ENCODE results near the gene C5orf58. TPM values are rescaled to one million over a fixed set of nuclear protein-coding genes. Genes with fewer than 3 reads are reported as not detected.
A peak's percentile ranks its signal among the peaks of the same experiment; 100 is the strongest.

Gene C5orf58
- total and polyA plus RNA-seq, 12 donors, result 0.39 to 0.80 TPM; not detected in 10

DNA sequence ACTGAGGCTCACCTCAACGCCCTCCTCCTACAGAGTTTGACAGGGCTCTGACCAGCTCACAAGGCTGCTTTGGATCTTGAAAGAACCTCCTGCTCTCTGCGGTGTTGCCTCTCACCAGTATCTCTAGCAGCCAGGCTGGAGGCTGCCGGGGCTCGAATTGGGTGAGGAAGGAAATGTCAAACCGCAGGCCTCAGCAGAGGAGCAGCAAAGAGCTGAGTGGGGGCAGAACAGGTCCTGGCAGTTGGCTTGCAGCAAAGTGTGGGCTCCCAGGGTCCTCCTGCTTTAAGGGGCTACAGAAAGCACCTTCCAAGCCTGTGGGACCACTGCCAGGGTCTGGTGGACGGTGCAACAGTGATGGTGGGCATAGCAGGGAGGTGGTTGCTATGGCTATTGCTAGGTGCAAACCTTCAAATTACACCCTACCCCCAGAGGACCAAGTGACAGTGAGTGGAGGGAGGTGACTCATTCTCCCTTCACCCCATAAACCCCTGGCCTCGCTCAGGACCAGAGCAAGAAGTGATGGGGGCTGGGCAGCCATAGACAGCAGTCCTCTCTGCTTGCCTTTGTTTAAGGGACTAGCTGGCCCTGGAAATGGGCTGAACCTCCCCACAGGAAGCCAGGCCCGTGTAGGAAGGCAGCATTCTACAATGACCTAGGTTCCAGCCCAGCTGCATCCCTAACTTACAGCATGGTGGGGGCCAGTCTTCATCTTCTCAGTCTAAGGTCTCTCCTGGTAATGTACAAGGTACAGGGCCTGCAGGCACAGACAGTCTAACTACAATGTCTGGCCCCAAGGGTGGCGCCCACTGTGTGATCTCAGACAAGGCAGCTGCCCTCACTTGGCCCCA, 46.0 kb downstream of the C5orf58 start:
- intact Hi-C loops (cut with DNase I), result loop anchor here in 1 of 2 donors (10.0 kb wide), 1 partner anchor 136 kb away; no protein-coding TSS in a partner anchor
- DNase-seq, result peak in 4 of 7 donors; percentile 29 to 42 (median 38)
- no peaks in the 10 kb centered on the region for H3K36me3 ChIP-seq (replicated peaks in 1 of 2)

DNA sequence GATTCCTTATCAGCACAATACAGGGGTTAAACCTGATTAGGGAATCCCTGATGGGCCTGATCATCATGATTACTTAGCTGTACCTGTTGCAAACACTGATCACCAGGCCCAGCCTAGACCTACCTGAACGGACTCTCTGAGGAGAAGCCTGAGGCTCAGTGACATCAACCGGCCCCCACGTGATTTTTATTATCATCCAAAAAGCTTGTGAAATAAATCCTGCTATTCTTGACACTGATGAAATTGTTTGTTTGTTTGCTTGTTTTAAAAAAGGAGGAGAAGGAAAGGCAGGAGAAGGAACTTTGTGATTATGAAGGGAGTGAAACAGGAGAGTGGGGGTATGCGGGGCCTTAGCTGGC, 46.7 kb downstream of the C5orf58 start:
- H3K4me1 ChIP-seq (replicated peaks in 1 of 2), result peaks cover 4 to 19% of the 10 kb centered on the region in 2 donors
- intact Hi-C loops (cut with DNase I), result loop anchor here in 1 of 2 donors (10.0 kb wide), 1 partner anchor 135 kb away; no protein-coding TSS in a partner anchor
- 69 to 80% (median 79%) methylated on average over 4 of the region's 4 CpGs for WGBS, 4 donors
- H3K27ac ChIP-seq, result peak overlapping the region in 3 of 5 donors; percentile 3 to 78 (median 26)
- no peaks in the 10 kb centered on the region for H3K9me3 ChIP-seq (replicated peaks in 1 of 3)
- no peak for DNase-seq
- no peaks in the 10 kb centered on the region for H3K27me3 ChIP-seq
- H3K4me3 ChIP-seq, result no peak overlapping the region
- no peaks in the 10 kb centered on the region for H3K36me3 ChIP-seq (replicated peaks in 1 of 2)
- TF ChIP-seq, protein P1, sequence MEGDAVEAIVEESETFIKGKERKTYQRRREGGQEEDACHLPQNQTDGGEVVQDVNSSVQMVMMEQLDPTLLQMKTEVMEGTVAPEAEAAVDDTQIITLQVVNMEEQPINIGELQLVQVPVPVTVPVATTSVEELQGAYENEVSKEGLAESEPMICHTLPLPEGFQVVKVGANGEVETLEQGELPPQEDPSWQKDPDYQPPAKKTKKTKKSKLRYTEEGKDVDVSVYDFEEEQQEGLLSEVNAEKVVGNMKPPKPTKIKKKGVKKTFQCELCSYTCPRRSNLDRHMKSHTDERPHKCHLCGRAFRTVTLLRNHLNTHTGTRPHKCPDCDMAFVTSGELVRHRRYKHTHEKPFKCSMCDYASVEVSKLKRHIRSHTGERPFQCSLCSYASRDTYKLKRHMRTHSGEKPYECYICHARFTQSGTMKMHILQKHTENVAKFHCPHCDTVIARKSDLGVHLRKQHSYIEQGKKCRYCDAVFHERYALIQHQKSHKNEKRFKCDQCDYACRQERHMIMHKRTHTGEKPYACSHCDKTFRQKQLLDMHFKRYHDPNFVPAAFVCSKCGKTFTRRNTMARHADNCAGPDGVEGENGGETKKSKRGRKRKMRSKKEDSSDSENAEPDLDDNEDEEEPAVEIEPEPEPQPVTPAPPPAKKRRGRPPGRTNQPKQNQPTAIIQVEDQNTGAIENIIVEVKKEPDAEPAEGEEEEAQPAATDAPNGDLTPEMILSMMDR (IDR thresholded peaks at IDR 0.05), result no peak
- TF ChIP-seq POLR2A (IDR thresholded peaks at IDR 0.05), result no peak

More for the DNA sequence above, 46.0 kb downstream of the C5orf58 start:
- no peak overlapping the region for H3K4me3 ChIP-seq
- WGBS, 4 donors, result 53 to 64% (median 60%) methylated on average over 7 to 9 of the region's 9 CpGs
- H3K27ac ChIP-seq, result peak overlapping the region in 3 of 5 donors; percentile 3 to 78 (median 26)
- H3K4me1 ChIP-seq (replicated peaks in 1 of 2), result peaks cover 4 to 19% of the 10 kb centered on the region in 2 donors
- no peaks in the 10 kb centered on the region for H3K9me3 ChIP-seq (replicated peaks in 1 of 3)
- no peaks in the 10 kb centered on the region for H3K27me3 ChIP-seq
- TF ChIP-seq, protein P1 (IDR thresholded peaks at IDR 0.05), result no peak
- TF ChIP-seq POLR2A (IDR thresholded peaks at IDR 0.05), result no peak

DNA sequence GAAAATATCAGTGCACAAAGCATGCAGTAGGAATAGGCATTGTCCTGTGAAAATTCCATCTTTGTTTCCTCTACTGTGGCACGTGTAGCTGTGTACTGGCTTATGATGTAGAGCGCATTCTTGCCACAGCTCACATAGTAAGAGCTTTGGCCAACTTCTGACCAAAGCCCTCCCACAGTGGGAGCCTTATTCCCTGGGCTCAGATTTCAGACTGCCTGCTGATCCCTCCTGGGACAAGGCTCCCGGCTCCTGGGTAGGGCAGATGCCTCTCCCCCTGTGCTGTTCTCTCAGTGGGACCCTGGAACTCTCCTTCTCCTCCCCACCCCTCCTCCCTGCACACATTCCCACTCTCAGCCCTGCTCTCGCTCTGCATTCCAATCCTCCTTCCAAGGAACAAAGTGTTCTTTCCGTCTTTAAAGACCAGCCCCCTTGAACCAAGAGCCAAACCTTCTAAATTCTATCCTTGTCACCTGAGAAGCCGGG, 47.3 kb downstream of the C5orf58 start:
- Histone ChIP-seq H3K4me1 (replicated peaks in 1 of 2) (peaks cover 4 to 19% of the 10 kb centered on the region in 2 donors), H3K27me3 (no peaks in the 10 kb centered on the region), H3K9me3 (replicated peaks in 1 of 3) (no peaks in the 10 kb centered on the region), H3K4me3 (no peak overlapping the region), H3K27ac (peak overlapping the region in 2 of 5 donors; percentile 26 to 78), H3K36me3 (replicated peaks in 1 of 2) (no peaks in the 10 kb centered on the region)
- TF ChIP-seq, protein P1 (IDR thresholded peaks at IDR 0.05), result no peak
- TF ChIP-seq POLR2A (IDR thresholded peaks at IDR 0.05), result no peak
- 62 to 71% (median 65%) methylated on average over 6 of the region's 6 CpGs for WGBS, 4 donors
- intact Hi-C loops (cut with DNase I), result no loop called here
- peak in 1 of 7 donors; percentile 24 for DNase-seq

DNA sequence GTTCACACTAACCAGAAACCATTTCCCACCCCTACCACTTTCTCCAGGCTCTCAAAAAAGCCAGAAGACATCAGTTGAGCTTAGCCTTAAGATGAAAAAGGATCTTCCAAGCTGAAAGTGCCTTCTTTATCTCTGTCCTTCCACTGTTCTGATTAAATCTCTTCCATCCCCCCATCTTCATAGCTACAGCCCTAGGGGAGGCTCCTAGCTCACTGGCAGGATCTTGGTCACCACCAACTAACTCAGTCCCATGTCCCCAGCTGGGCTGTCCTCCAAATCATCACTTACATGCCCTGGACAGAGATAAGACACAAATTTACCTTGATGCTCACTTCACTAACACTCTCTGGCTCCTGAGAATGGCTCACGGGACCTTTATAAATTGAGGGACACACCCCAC, 50.5 kb downstream of the C5orf58 start:
- Histone ChIP-seq H3K36me3 (replicated peaks in 1 of 2) (no peaks in the 10 kb centered on the region), H3K27ac (no peak overlapping the region), H3K4me3 (no peak overlapping the region), H3K27me3 (no peaks in the 10 kb centered on the region), H3K4me1 (replicated peaks in 1 of 2) (peaks cover 4 to 19% of the 10 kb centered on the region in 2 donors), H3K9me3 (replicated peaks in 1 of 3) (no peaks in the 10 kb centered on the region)
- no peak for DNase-seq
- 64 to 100% (median 89%) methylated on average over 1 of the region's 1 CpG for WGBS, 4 donors
- intact Hi-C loops (cut with DNase I), result no loop called here
- no peak for TF ChIP-seq POLR2A (IDR thresholded peaks at IDR 0.05)
- TF ChIP-seq, protein P1 (IDR thresholded peaks at IDR 0.05), result no peak

Measured in adrenal gland (tissue), 12 donors.